ELR (cell line): ENCODE data around the gene LSM10.
A peak's percentile ranks its signal among the peaks of the same experiment; 100 is the strongest.

Experiments
- DNase-seq: peaks from one replicate; pipeline ENCODE4 v3.0.0-alpha.2; 2015; ENCODE audit warnings: low read depth

Gene LSM10

GRCh38 chr1:36408479-36408878 is 10.8 kb upstream of the LSM10 start:
- peak; percentile 81 for DNase-seq

- DNase-seq, result no peak
Observed at GRCh38 chr1:36406440-36406839, 8.7 kb upstream of the LSM10 start.

- no peak for DNase-seq
Observed at GRCh38 chr1:36402504-36402890, 4.8 kb upstream of the LSM10 start.

- no peak for DNase-seq
Observed at GRCh38 chr1:36401602-36402503, 4.1 kb upstream of the LSM10 start.

GRCh38 chr1:36400825-36401601 is 3.3 kb upstream of the LSM10 start:
- DNase-seq, result peak; percentile 25

- no peak for DNase-seq
Observed at GRCh38 chr1:36400514-36400824, 2.8 kb upstream of the LSM10 start.

GRCh38 chr1:36398370-36398977 is 766 bp upstream of the LSM10 start:
- DNase-seq, result no peak

- no peak for DNase-seq
Observed at GRCh38 chr1:36397083-36397377, 678 bp downstream of the LSM10 start.

- no peak for DNase-seq
Observed at GRCh38 chr1:36396359-36396758, 1.3 kb downstream of the LSM10 start.

- no peak for DNase-seq
Observed at GRCh38 chr1:36393686-36394085, 4.0 kb downstream of the LSM10 start.

- no peak for DNase-seq
Observed at GRCh38 chr1:36392836-36393235, 4.9 kb downstream of the LSM10 start.

GRCh38 chr1:36391271-36391670 is 6.4 kb downstream of the LSM10 start:
- no peak for DNase-seq

GRCh38 chr1:36390411-36390810 is 7.3 kb downstream of the LSM10 start:
- no peak for DNase-seq

GRCh38 chr1:36389999-36390398 is 7.7 kb downstream of the LSM10 start:
- DNase-seq, result no peak

GRCh38 chr1:36389261-36389660 is 8.4 kb downstream of the LSM10 start:
- DNase-seq, result no peak

GRCh38 chr1:36387141-36387949 is 10.4 kb downstream of the LSM10 start:
- peak; percentile 74 for DNase-seq

GRCh38 chr1:36386265-36387140 is 11.2 kb downstream of the LSM10 start:
- DNase-seq, result peak; percentile 100

GRCh38 chr1:36385410-36386264 is 12.1 kb downstream of the LSM10 start, which contains the start of gene STK40:
Gene STK40, minus strand, starts transcription at chr1:36385924. Its CDS starts 24,592 bp downstream, at chr1:36361332.
- DNase-seq, result peak; percentile 100

GRCh38 chr1:36384542-36385409 is 12.9 kb downstream of the LSM10 start:
- peak; percentile 51 for DNase-seq
